HepG2 (cell line): ENCODE data around the gene TMEM121. TPM values are rescaled to one million over a fixed set of nuclear protein-coding genes. Genes with fewer than 3 reads are reported as not detected.

Source experiments
- CBX5 ChIP-seq: sonication (generic); formaldehyde crosslinking; IDR thresholded peaks from 2 replicates; pipeline ENCODE4 v1.4.0; 2020; ENCODE audit warnings: missing genetic modification reagents, borderline replicate concordance
- CENPX ChIP-seq: sonication (generic); formaldehyde crosslinking; IDR thresholded peaks from 2 replicates; pipeline ENCODE4 v1.9.0; 2021; ENCODE audit warnings: mild to moderate bottlenecking, missing genetic modification reagents, moderate library complexity
- CHCHD3 ChIP-seq: sonication (generic); formaldehyde crosslinking; IDR thresholded peaks from 2 replicates; pipeline ENCODE4 v1.8.0; 2022; ENCODE audit warnings: mild to moderate bottlenecking, missing genetic modification reagents, moderate library complexity
- CREB1 ChIP-seq, 2 experiments: fragments of 450-650 bp in 1 of 2; IDR thresholded peaks; 2 replicates each; pipeline ENCODE4 v1.6.1; 2016 to 2017; ENCODE audit warnings: control low read depth in 1 of 2, mild to moderate bottlenecking in 1 of 2, missing compliant biosample characterization in 1 of 2, missing genetic modification characterization in 1 of 2
- HMG20B ChIP-seq: conservative IDR thresholded peaks from 2 replicates; pipeline ENCODE4 v1.6.1; 2016; ENCODE audit warnings: missing genetic modification reagents, missing compliant biosample characterization
- KDM5B ChIP-seq: sonication (generic); formaldehyde crosslinking; IDR thresholded peaks from 2 replicates; pipeline ENCODE4 v1.4.0; 2020; ENCODE audit warnings: missing genetic modification reagents, mild to moderate bottlenecking, borderline replicate concordance
- MTA1 ChIP-seq: sonication (generic); formaldehyde crosslinking; IDR thresholded peaks from 2 replicates; pipeline ENCODE4 v1.4.0; 2020; ENCODE audit warnings: missing genetic modification reagents, mild to moderate bottlenecking, borderline replicate concordance
- NR2F2 ChIP-seq: IDR thresholded peaks from 2 replicates; pipeline ENCODE4 v1.6.1; 2012; ENCODE audit warnings: low read depth, inconsistent platforms, borderline replicate concordance
- NR2F6 ChIP-seq, 2 experiments: IDR thresholded peaks; 2 replicates each; pipeline ENCODE4 v1.6.1; 2016; ENCODE audit warnings: antibody characterized with exemption in 1 of 2, mild to moderate bottlenecking in 1 of 2
- REL ChIP-seq: sonication (generic); formaldehyde crosslinking; conservative IDR thresholded peaks from 2 replicates; pipeline ENCODE4 v1.8.0; 2022; ENCODE audit warnings: mild to moderate bottlenecking, missing genetic modification reagents, moderate library complexity
- REPIN1 ChIP-seq: sonication (generic); formaldehyde crosslinking; IDR thresholded peaks from 2 replicates; pipeline ENCODE4 v1.8.0; 2022; ENCODE audit warnings: missing genetic modification reagents, low read depth, mild to moderate bottlenecking, borderline replicate concordance
- SNAPC2 ChIP-seq: sonication (generic); formaldehyde crosslinking; IDR thresholded peaks from 2 replicates; pipeline ENCODE4 v1.8.1; 2022; ENCODE audit warnings: mild to moderate bottlenecking, missing genetic modification reagents
- SOX6 ChIP-seq, 2 experiments: fragments of 450-650 bp in 1 of 2; sonication (generic) in 1 of 2; formaldehyde crosslinking in 1 of 2; IDR thresholded peaks; 2 replicates each; pipeline versions ENCODE4 v1.4.0 to v1.6.1; 2017 to 2020; ENCODE audit warnings: antibody characterized with exemption in 1 of 2, mild to moderate bottlenecking in 1 of 2, missing genetic modification reagents in 1 of 2
- SRSF1 ChIP-seq: fragments of 200-400 bp; formaldehyde crosslinking; optimal IDR thresholded peaks from 2 replicates; pipeline ENCODE3; 2017; ENCODE audit warnings: mild to moderate bottlenecking, low read depth, low read length, moderate library complexity
- YY1 ChIP-seq: IDR thresholded peaks from 2 replicates; pipeline ENCODE4 v1.6.1; 2011; ENCODE audit warnings: low read length, low read depth, moderate library complexity, mild to moderate bottlenecking; ENCODE audit not compliant: insufficient read depth, insufficient replicate concordance
- ZBTB1 ChIP-seq: sonication (generic); formaldehyde crosslinking; IDR thresholded peaks from 2 replicates; pipeline ENCODE4 v1.4.0; 2020; ENCODE audit warnings: missing genetic modification reagents, borderline replicate concordance
- ZBTB20 ChIP-seq: sonication (generic); formaldehyde crosslinking; IDR thresholded peaks from 2 replicates; pipeline ENCODE4 v1.8.1; 2023; ENCODE audit warnings: missing genetic modification reagents, low read depth, mild to moderate bottlenecking, borderline replicate concordance
- ZFP1 ChIP-seq: IDR thresholded peaks from 2 replicates; pipeline ENCODE4 v1.6.1; 2016
- polyA plus RNA-seq, 8 experiments: library from polyadenylated mRNA; depleted of rRNA in 3 of 8; stranded (reverse) in 7 of 8; unstranded in 1 of 8; fragments of >200 nt; fragmentation: Illumina TruSeq in 4 of 8; extraction: Trizol in 4 of 8; gene quantifications; 2 replicates each; pipeline versions ENCODE4 v1.2.1 to v1.2.3, GENCODE V29; 2011 to 2016; ENCODE audit warnings: low read depth in 4 of 8, missing spikeins in 1 of 8, mixed read lengths in 1 of 8; ENCODE audit not compliant: insufficient read depth in 1 of 8
- total RNA-seq, 5 experiments: library from RNA; depleted of rRNA; stranded (reverse); fragments of >200 nt; fragmentation: Illumina TruSeq; extraction: Trizol; gene quantifications; 2 replicates each; pipeline ENCODE4 v1.2.3, GENCODE V29; 2016; ENCODE audit warnings: low read depth in 1 of 5
- TF ChIP-seq, protein P1 (sequence below): sonication (generic); formaldehyde crosslinking; IDR thresholded peaks from 2 replicates; pipeline ENCODE4 v1.5.0; 2020; ENCODE audit warnings: mild to moderate bottlenecking, missing genetic modification reagents, borderline replicate concordance

The TMEM121 gene
- total and polyA plus RNA-seq, 2 of the 13 experiments (the other 11 are each of a cell fraction or from before 2014, with no cell fraction given) = 6.6 to 19.0 TPM

DNA sequence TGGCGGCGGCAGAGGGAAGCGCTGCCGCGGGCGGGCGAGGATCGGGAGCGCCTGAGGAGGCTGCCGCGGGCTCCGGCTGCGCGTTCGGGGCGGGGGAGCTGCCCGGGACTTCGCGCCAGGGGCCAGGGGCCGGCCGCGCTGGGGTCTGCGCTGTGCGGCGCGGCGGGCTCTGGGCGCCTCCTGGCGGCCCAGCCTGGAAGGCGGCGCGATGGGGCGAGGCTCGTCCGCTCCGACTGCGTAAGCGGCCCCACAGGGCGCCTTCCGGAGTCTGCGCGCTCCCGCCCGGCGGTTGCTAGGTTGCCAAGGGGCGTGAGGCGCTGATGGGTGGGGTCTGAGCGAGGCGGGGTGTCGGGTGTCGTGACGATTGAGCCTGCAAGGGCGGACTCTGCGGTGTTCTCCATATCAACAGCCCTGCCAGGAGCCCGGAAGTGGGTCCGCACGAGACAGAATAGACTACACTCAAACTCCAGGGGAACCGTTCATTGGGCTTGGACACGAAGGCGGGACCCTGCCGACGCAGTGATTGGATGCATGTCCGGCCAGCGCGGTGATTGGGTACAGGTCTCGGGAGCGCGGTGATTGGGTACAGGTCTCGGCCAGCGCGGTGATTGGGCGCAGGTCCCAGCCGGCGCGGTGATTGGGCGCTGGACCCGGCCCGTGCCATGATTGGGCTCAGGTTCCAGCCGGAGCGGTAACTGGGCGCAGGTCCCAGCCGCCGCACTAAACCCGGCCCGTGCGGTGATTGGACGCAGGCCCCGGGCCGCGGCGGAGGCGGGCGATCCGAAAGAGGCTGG lies 35.6 kb upstream of the TMEM121 start, which contains the start of gene TEDC1 (continued):
- TF ChIP-seq, protein P1, sequence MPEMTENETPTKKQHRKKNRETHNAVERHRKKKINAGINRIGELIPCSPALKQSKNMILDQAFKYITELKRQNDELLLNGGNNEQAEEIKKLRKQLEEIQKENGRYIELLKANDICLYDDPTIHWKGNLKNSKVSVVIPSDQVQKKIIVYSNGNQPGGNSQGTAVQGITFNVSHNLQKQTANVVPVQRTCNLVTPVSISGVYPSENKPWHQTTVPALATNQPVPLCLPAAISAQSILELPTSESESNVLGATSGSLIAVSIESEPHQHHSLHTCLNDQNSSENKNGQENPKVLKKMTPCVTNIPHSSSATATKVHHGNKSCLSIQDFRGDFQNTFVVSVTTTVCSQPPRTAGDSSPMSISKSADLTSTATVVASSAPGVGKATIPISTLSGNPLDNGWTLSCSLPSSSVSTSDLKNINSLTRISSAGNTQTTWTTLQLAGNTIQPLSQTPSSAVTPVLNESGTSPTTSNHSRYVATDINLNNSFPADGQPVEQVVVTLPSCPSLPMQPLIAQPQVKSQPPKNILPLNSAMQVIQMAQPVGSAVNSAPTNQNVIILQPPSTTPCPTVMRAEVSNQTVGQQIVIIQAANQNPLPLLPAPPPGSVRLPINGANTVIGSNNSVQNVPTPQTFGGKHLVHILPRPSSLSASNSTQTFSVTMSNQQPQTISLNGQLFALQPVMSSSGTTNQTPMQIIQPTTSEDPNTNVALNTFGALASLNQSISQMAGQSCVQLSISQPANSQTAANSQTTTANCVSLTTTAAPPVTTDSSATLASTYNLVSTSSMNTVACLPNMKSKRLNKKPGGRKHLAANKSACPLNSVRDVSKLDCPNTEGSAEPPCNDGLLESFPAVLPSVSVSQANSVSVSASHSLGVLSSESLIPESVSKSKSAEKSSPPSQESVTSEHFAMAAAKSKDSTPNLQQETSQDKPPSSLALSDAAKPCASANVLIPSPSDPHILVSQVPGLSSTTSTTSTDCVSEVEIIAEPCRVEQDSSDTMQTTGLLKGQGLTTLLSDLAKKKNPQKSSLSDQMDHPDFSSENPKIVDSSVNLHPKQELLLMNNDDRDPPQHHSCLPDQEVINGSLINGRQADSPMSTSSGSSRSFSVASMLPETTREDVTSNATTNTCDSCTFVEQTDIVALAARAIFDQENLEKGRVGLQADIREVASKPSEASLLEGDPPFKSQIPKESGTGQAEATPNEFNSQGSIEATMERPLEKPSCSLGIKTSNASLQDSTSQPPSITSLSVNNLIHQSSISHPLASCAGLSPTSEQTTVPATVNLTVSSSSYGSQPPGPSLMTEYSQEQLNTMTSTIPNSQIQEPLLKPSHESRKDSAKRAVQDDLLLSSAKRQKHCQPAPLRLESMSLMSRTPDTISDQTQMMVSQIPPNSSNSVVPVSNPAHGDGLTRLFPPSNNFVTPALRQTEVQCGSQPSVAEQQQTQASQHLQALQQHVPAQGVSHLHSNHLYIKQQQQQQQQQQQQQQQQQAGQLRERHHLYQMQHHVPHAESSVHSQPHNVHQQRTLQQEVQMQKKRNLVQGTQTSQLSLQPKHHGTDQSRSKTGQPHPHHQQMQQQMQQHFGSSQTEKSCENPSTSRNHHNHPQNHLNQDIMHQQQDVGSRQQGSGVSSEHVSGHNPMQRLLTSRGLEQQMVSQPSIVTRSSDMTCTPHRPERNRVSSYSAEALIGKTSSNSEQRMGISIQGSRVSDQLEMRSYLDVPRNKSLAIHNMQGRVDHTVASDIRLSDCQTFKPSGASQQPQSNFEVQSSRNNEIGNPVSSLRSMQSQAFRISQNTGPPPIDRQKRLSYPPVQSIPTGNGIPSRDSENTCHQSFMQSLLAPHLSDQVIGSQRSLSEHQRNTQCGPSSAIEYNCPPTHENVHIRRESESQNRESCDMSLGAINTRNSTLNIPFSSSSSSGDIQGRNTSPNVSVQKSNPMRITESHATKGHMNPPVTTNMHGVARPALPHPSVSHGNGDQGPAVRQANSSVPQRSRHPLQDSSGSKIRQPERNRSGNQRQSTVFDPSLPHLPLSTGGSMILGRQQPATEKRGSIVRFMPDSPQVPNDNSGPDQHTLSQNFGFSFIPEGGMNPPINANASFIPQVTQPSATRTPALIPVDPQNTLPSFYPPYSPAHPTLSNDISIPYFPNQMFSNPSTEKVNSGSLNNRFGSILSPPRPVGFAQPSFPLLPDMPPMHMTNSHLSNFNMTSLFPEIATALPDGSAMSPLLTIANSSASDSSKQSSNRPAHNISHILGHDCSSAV (CRISPR knock-in tag) = no peak
- TF ChIP-seq CBX5 (no peak; the same call in 1 of the 2 replicates), ZFP1 (CRISPR knock-in tag) (peak; percentile 77), CREB1 (IDR thresholded peaks at IDR 0.05) (peak; percentile 82), CREB1 (CRISPR knock-in tag; IDR thresholded peaks at IDR 0.05) (no peak), MTA1 (CRISPR knock-in tag) (0 out of 2 replicates have a peak, but pooled peaks have one; percentile 15), NR2F2 (peak; percentile 55; the same call in 1 of the 2 replicates), YY1 (peak; percentile 79), SNAPC2 (CRISPR knock-in tag) (peak; percentile 62), REL (peak; percentile 11; the same call in 1 of the 2 replicates), REPIN1 (CRISPR knock-in tag) (peak; percentile 97), KDM5B (CRISPR knock-in tag) (peak; percentile 65; the same call in 1 of the 2 replicates), ZBTB1 (CRISPR knock-in tag) (no peak), HMG20B (peak; percentile 38), NR2F6 (IDR thresholded peaks at IDR 0.05) (no peak), NR2F6 (CRISPR knock-in tag; IDR thresholded peaks at IDR 0.05) (peak; percentile 41; the same call in 1 of the 2 replicates), CHCHD3 (CRISPR knock-in tag) (peak; percentile 18; the same call in 1 of the 2 replicates), CENPX (CRISPR knock-in tag) (no peak), ZBTB20 (CRISPR knock-in tag) (peak; percentile 53; the same call in 1 of the 2 replicates), SOX6 (IDR thresholded peaks at IDR 0.05) (no peak), SOX6 (CRISPR knock-in tag; IDR thresholded peaks at IDR 0.05) (peak; percentile 67), SRSF1 (peak; percentile 90)
